SKM-1 treated with dmso at 0.1 percent for 144 hours (cell line): Measurements from ENCODE around the gene BACE1-AS.
A peak's percentile ranks its signal among the peaks of the same experiment; 100 is the strongest.
"Not testable (repeated sequence)": the region's sequence is repeated elsewhere in the genome, so short reads cannot be mapped to it uniquely, and the experiment has no call there.

ENCODE experiments used
- DNase-seq: peaks from one replicate; lab custom pipeline; 2025; ENCODE audit not compliant: unreplicated experiment; lab: John Stamatoyannopoulos, UW

Gene BACE1-AS

DNA sequence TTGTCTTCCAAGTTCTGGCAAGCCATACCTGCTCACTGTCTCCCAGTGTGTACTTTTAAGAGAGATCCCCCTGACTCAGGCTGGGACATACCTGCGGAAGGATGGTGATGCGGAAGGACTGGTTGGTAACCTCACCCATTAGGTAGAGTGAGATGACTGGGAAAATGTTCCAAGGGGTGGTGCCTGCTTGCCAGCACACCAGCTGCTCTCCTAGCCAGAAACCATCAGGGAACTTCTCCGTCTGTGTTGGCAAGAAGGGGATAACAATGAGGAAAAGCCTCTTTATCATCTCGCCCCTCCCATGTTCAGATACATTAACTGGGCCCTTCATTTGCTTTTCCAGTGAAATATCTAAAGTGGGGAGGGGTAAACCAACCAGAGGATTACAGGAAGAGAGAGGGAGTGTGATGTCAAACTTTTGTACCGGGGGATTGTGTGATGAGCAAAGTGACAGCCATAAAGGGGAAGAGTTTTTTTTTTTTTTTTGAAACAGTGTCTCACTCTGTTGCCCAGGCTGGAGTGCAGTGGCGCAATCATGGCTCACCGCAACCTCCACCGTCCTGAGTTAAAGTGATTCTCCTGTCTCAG lies at the start of gene BACE1-AS:
TSS of gene BACE1-AS (plus strand) at position 538 of the 588 bp plus-strand sequence.
- DNase-seq: no peak

DNA sequence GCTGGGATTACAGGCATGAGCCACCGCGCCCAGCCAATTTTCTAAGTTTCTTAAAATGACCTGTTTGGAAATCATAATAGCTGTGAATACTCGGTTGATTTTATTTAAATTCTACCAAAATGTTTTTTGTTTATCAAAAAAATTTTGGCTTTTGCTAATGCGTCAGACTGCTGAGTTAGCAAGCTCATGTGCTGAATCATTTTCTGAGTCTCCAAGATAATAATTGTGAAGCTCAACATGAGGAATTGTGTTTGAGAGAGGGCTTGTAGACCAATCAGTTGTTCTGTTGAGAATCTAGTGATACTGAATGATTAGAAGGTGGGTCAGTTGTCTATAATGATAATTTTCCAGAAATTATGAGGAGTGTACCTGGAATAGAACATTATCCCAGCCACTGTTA lies 42.8 kb upstream of the BACE1-AS start:
- DNase-seq: no peak

GRCh38 chr11:117249571-117249970 lies 41.6 kb upstream of the BACE1-AS start:
- no peak for DNase-seq

DNA sequence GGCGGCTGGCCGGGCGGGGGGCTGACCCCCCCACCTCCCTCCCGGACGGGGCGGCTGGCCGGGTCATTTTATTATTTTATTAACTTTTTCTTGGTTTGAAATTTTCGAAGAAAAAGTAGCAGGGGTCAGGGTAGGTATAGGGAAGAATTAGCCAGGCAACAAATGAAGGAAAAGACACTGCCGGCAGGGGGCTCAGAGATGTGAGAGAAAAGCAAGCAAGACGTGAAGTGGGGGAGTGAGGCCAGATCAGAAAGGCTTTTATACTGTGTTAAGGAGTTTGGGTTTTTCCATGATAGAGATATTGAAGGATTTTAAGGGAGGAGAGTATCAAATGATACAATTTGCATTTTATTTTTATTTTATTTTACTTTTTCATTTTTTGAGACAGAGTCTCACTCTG lies 39.6 kb upstream of the BACE1-AS start:
- DNase-seq: no peak

GRCh38 chr11:117255966-117256365 lies 35.2 kb upstream of the BACE1-AS start:
- DNase-seq: no peak

- no peak for DNase-seq
Observed at GRCh38 chr11:117256573-117256972, 34.6 kb upstream of the BACE1-AS start.

- no peak for DNase-seq
Observed at GRCh38 chr11:117258576-117258975, 32.6 kb upstream of the BACE1-AS start.

DNA sequence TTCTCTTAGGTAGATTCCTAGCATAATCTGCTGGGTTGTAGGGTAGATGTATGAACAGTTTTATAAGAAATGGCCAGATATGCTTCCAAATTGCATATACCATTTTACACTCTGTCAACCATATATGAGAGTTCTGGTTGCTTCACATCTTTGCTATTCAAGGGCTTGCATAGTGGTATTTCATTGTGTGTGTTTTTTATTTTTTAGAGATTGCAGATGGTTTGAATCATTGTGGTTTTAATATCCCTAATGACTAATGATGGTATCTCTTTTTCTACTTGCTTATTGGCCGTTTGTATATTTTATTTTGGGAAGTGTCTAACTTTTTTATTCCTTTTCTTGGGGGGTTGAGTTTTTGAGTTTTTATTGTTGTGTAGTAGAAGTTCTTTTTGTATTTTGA lies 31.7 kb upstream of the BACE1-AS start:
- no peak for DNase-seq

DNA sequence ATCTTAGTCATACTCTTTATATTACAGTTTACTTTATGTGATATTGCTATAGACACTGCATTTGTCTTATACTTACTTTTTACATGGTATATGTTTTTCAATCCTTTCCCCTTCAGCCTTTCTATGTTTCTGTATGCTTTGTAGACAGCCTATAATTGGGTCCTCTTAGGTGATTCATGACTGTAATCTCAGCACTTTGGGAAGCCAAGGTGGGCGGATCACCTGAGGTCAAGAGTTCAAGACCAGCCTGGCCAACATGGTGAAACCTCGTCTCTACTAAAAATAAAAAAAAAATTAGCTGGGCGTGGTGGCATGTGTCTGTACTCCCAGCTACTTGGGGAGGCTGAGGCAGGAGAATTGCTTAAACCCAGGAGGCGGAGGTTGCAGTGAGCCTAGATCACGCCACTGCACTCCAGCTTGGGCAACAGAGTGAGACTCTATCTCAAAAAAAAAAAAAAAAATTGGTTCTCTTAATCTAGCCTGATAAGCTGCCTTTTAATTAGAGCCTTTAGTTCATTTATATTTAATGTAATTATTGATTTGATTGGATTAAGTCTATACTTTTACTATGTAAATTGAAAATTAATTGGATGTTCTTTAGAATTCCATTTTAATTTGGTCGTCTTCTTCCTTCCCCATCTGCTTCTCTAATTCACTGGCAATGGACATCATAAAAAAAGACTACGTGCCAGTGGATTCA lies 26.4 kb upstream of the BACE1-AS start:
- not testable (repeated sequence) for DNase-seq

DNA sequence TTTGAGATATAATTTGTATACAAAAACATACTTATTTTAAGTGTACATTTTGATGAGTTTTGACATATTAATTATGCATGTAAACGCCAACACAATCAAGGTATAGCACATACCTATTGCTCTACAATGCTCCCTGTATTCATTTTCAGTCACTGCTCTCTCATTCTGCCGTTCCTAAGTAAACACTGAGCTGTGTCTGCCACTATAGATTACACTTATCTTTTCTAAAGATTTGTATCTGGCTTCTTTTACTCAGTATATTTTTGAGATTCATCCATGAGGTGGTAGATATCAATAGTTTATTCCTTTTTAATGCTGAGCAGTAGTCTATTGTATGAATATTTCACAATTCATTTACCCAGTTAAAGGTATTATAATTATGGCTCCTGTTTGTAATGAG lies 25.4 kb upstream of the BACE1-AS start:
- DNase-seq: no peak

GRCh38 chr11:117269856-117270255 lies 21.3 kb upstream of the BACE1-AS start:
- no peak for DNase-seq

- DNase-seq: no peak
Observed at GRCh38 chr11:117271208-117271607, 19.9 kb upstream of the BACE1-AS start.

DNA sequence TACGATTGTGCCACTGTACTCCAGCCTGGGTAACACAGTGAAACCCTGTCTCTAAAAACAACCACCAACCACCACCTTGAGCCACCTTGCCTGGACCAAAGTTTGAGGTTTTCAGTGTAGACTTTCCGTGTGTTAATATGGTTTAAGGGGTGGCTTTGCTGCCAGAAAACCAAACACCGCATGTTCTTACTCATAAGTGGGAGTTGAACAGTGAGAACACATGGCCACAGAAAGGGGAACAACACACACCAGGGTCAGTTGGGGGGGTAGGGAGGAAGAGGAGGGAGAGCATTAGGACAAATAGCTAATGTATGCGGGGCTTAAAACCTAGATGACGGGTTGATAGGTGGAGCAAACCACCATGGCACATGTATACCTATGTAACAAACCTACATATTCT lies 19.0 kb upstream of the BACE1-AS start:
- DNase-seq: peak; percentile 4

GRCh38 chr11:117273550-117274289 lies 17.4 kb upstream of the BACE1-AS start:
- DNase-seq: no peak

DNA sequence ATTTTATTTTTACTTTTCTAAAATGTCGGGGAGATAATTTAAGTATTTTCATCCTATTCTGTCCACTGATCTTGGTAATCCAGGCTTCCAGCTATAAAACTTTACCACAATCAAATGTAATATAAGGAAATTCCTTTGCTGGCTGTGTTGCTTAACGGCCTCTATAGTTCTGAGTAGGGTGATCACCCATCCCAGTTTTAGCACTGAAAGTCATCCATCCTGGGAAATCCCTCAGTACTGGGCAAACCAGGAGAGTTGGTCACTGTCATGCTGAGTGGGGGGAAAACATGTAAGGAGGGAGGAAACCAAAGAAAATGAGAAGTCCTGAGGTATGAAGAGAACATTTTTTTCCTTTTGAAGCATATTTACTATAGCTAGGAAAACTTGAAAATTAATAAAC lies 12.8 kb upstream of the BACE1-AS start:
- DNase-seq: no peak

DNA sequence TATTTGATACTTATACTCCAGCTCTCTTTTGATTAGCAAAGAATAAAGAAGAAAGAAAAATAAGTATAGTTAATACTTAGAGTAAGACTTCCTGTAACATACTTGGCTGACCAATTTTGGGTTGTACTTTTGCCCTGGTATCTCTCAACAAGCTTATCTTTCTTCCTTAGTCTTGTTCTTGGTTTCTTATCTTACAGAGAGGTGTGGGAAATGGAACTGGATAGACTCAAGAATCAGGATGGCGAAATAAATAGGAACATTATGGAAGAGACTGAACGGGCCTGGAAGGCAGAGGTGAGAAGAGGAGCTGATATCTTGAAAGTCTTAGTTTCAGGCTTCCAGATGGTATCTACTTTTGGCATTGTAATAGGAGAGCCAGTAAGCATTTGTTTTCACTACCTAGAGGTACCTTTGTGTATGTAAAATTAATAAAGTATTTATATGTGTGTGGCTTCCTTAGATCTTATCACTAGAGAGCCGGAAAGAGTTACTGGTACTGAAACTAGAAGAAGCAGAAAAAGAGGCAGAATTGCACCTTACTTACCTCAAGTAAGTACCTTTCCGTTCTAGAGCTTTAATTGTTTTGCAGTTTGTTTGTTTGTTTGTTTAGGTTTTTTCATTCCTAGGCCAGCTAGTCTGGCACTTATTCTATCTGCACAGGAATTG lies 11.3 kb upstream of the BACE1-AS start:
- no peak for DNase-seq

GRCh38 chr11:117281159-117281558 lies 10.0 kb upstream of the BACE1-AS start:
- no peak for DNase-seq

- DNase-seq: no peak
Observed at GRCh38 chr11:117281869-117282268, 9.3 kb upstream of the BACE1-AS start.

GRCh38 chr11:117282956-117283355 lies 8.2 kb upstream of the BACE1-AS start:
- no peak for DNase-seq

- DNase-seq: no peak
Observed at GRCh38 chr11:117284053-117284452, 7.1 kb upstream of the BACE1-AS start.

DNA sequence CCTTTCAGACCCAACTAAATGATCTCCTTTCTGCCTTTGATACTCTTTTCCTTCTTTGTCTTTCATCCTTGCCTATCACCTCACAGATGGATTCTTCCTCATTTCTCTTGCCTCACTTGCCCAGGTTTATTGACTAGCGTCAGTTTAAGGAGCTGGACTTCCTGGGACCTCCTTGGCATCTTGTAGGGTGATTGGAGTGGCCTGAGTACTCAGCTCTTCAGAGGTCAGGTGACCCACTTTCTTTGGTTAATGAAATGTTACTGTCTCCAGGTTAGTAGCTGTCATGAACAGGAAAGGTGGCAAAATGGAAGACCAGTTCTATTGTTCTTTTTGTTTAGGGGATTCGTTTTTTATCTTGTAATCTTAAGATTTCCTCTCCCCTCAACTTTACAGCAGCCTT lies 4.6 kb upstream of the BACE1-AS start:
- DNase-seq: no peak

GRCh38 chr11:117287668-117288067 lies 3.5 kb upstream of the BACE1-AS start:
- no peak for DNase-seq
